OCI-LY7 (cell line): ENCODE data around the gene NME3. TPM values are rescaled to one million over a fixed set of nuclear protein-coding genes. Genes with fewer than 3 reads are reported as not detected.

Source experiments
- BruUV-seq: library from RNA; stranded (reverse); fragments of 400-500 nt; replicated peaks from 2 replicates; lab custom pipeline; 2021; lab: Mats Ljungman, UMichigan
- CTCF ChIA-PET: fragments of 300-600 bp; sonication (Branson Sonifier 250); formaldehyde crosslinking; loops from one replicate; lab custom pipeline; 2022; ENCODE audit warnings: antibody characterized with exemption; ENCODE audit not compliant: unreplicated experiment; lab: Charles Lee
- POLR2A ChIA-PET: fragments of 300-600 bp; sonication (Branson Sonifier 250); formaldehyde crosslinking; loops from one replicate; lab custom pipeline; 2022; ENCODE audit warnings: antibody characterized with exemption; lab: Charles Lee
- DNase-seq: peaks from one replicate; pipeline ENCODE4 v3.0.0-alpha.2; 2015; ENCODE audit warnings: low spot score
- H2AFZ ChIP-seq: fragments of 200-600 bp; sonication (generic), shearing (Covaris generic); 2 replicates; pipeline ENCODE4 v1.6.1; 2014; ENCODE audit warnings: mild to moderate bottlenecking, antibody characterized with exemption, low read length, moderate library complexity
- H3K27ac ChIP-seq: fragments of 200-600 bp; sonication (generic); 2 replicates; pipeline ENCODE4 v1.5.1; 2014; ENCODE audit warnings: mixed run types, low read depth, mild to moderate bottlenecking, moderate library complexity, low read length, inconsistent platforms; ENCODE audit not compliant: poor library complexity, severe bottlenecking
- H3K36me3 ChIP-seq: fragments of 200-600 bp; sonication (generic); 2 replicates; pipeline ENCODE4 v1.6.1; 2014; ENCODE audit warnings: mild to moderate bottlenecking, antibody characterized with exemption, low read length, moderate library complexity, mixed read lengths; ENCODE audit not compliant: insufficient read depth
- H3K4me1 ChIP-seq: fragments of 200-600 bp; sonication (generic); 2 replicates; pipeline ENCODE4 v1.5.1; 2014; ENCODE audit warnings: mild to moderate bottlenecking, low read length; ENCODE audit not compliant: insufficient read depth, poor library complexity, severe bottlenecking
- H3K4me2 ChIP-seq: fragments of 200-600 bp; sonication (generic); 2 replicates; pipeline ENCODE4 v1.6.1; 2014; ENCODE audit warnings: mild to moderate bottlenecking, low read length
- H3K4me3 ChIP-seq: fragments of 200-600 bp; sonication (generic); 2 replicates; pipeline ENCODE4 v1.5.1; 2014; ENCODE audit warnings: mild to moderate bottlenecking, low read depth, low read length; ENCODE audit not compliant: poor library complexity, severe bottlenecking
- H3K79me2 ChIP-seq: fragments of 200-600 bp; sonication (generic); 2 replicates; pipeline ENCODE4 v1.6.1; 2016; ENCODE audit warnings: low read depth, mild to moderate bottlenecking, low read length, moderate library complexity, mixed read lengths; ENCODE audit not compliant: insufficient read depth
- H3K9me2 ChIP-seq: fragments of 200-600 bp; sonication (generic); 2 replicates; pipeline ENCODE4 v1.6.1; 2016; ENCODE audit warnings: mild to moderate bottlenecking, low read length, mixed read lengths; ENCODE audit not compliant: insufficient read depth
- H3K9me3 ChIP-seq: fragments of 200-600 bp; sonication (generic); 2 replicates; pipeline ENCODE4 v1.6.1; 2014; ENCODE audit warnings: mild to moderate bottlenecking, mixed run types, low read length, mixed read lengths
- H4K20me1 ChIP-seq: fragments of 200-600 bp; sonication (generic); 2 replicates; pipeline ENCODE4 v1.6.1; 2014; ENCODE audit warnings: mild to moderate bottlenecking, antibody characterized with exemption, low read length, moderate library complexity, mixed read lengths; ENCODE audit not compliant: insufficient read depth
- EZH2phosphoT487 ChIP-seq: fragments of 200-600 bp; sonication (generic); IDR thresholded peaks from 2 replicates; pipeline ENCODE4 v1.6.1; 2018; ENCODE audit warnings: low read depth, borderline replicate concordance, mild to moderate bottlenecking, mixed run types, antibody characterized with exemption, low read length, moderate library complexity, mixed read lengths
- intact Hi-C: fragments of 100-400 bp; cut with micrococcal nuclease; formaldehyde crosslinking; loops from one replicate; pipeline ENCODE4 v1.10.0; 2022; ENCODE audit not compliant: unreplicated experiment
- total RNA-seq, 2 experiments: library from RNA; depleted of rRNA in 1 of 2; stranded (reverse); fragments of >200 nt in 1 of 2; shearing (Covaris generic) in 1 of 2; gene quantifications; 2 replicates each; pipeline ENCODE4 v1.2.3, GENCODE V29; 2014 to 2022
- TF ChIP-seq, protein P1 (sequence below): fragments of 200-600 bp; sonication (generic); conservative IDR thresholded peaks from 2 replicates; pipeline ENCODE4 v1.5.1; 2014; ENCODE audit warnings: mild to moderate bottlenecking, antibody characterized with exemption, low read length, moderate library complexity, mixed read lengths

NME3 gene
- total RNA-seq, 2 experiments from 2014 or later = 34.8 to 54.5 TPM

DNA sequence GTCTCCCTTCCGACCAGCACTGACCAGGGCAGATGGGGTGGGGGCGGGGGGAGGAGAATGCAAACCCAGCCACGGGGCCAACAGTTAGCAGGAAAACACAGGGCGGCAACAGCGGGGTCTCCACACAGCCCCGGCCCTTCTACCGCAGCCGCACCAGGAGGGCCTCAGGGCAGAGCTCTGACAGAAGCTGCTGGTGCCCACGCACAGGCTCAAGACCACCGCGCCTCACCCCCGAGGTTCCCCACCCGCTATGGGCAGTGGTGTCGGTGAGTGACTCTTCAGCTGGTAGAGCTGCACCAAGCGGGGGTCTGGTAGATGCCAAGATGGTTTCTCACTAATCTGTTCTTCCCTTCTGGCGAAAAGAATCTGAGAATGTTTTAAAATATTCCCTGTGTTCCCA is 39.2 kb upstream of the NME3 start:
- no peaks in the 10 kb centered on the region for H3K9me3 ChIP-seq
- intact Hi-C loops = no loop called here
- H3K36me3 ChIP-seq = no peaks in the 10 kb centered on the region
- H2AFZ ChIP-seq = no peak overlapping the region
- ChIA-PET POLR2A (no interaction called here), CTCF (no interaction called here)
- H3K4me2 ChIP-seq = no peak overlapping the region
- H3K4me3 ChIP-seq = no peak overlapping the region
- H4K20me1 ChIP-seq = no peaks in the 10 kb centered on the region
- DNase-seq = no peak
- no peak overlapping the region for H3K27ac ChIP-seq
- BruUV-seq = no TSS peak
- no peaks in the 10 kb centered on the region for H3K4me1 ChIP-seq
- no peaks in the 10 kb centered on the region for H3K79me2 ChIP-seq
- TF ChIP-seq EZH2phosphoT487 = no peak
- TF ChIP-seq, protein P1, sequence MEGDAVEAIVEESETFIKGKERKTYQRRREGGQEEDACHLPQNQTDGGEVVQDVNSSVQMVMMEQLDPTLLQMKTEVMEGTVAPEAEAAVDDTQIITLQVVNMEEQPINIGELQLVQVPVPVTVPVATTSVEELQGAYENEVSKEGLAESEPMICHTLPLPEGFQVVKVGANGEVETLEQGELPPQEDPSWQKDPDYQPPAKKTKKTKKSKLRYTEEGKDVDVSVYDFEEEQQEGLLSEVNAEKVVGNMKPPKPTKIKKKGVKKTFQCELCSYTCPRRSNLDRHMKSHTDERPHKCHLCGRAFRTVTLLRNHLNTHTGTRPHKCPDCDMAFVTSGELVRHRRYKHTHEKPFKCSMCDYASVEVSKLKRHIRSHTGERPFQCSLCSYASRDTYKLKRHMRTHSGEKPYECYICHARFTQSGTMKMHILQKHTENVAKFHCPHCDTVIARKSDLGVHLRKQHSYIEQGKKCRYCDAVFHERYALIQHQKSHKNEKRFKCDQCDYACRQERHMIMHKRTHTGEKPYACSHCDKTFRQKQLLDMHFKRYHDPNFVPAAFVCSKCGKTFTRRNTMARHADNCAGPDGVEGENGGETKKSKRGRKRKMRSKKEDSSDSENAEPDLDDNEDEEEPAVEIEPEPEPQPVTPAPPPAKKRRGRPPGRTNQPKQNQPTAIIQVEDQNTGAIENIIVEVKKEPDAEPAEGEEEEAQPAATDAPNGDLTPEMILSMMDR = no peak
- no peaks in the 10 kb centered on the region for H3K9me2 ChIP-seq

GRCh38 chr16:1810106-1810505 is 38.8 kb upstream of the NME3 start:
- no peaks in the 10 kb centered on the region for H3K79me2 ChIP-seq
- no peak for DNase-seq
- no TSS peak for BruUV-seq
- H3K9me2 ChIP-seq = no peaks in the 10 kb centered on the region
- H3K4me2 ChIP-seq = no peak overlapping the region
- CTCF ChIA-PET = no interaction called here
- no peaks in the 10 kb centered on the region for H3K9me3 ChIP-seq
- H3K27ac ChIP-seq = no peak overlapping the region
- no peak overlapping the region for H2AFZ ChIP-seq
- no peaks in the 10 kb centered on the region for H3K4me1 ChIP-seq
- no peaks in the 10 kb centered on the region for H3K36me3 ChIP-seq
- POLR2A ChIA-PET = no interaction called here
- H4K20me1 ChIP-seq = no peaks in the 10 kb centered on the region
- H3K4me3 ChIP-seq = no peak overlapping the region
- TF ChIP-seq, protein P1 = no peak
- TF ChIP-seq EZH2phosphoT487 = no peak
- intact Hi-C loops = no loop called here

- BruUV-seq = no TSS peak
- no peak overlapping the region for H2AFZ ChIP-seq
- POLR2A ChIA-PET = no interaction called here
- no peak overlapping the region for H3K4me3 ChIP-seq
- TF ChIP-seq EZH2phosphoT487 = no peak
- TF ChIP-seq, protein P1 = no peak
- no peaks in the 10 kb centered on the region for H3K36me3 ChIP-seq
- no peaks in the 10 kb centered on the region for H3K9me2 ChIP-seq
- H3K79me2 ChIP-seq = no peaks in the 10 kb centered on the region
- no peaks in the 10 kb centered on the region for H3K4me1 ChIP-seq
- H3K27ac ChIP-seq = no peak overlapping the region
- intact Hi-C loops = no loop called here
- no peak for DNase-seq
- H3K4me2 ChIP-seq = no peak overlapping the region
- H4K20me1 ChIP-seq = no peaks in the 10 kb centered on the region
- no peaks in the 10 kb centered on the region for H3K9me3 ChIP-seq
- CTCF ChIA-PET = no interaction called here
Measured at GRCh38 chr16:1809281-1809801, 38.0 kb upstream of the NME3 start.
